H1 (cell line): ENCODE measurements around the gene MBLAC1.

Experiments used
- RFX5 ChIP-seq: IDR thresholded peaks from 2 replicates; pipeline ENCODE4 v1.6.1; 2011; ENCODE audit warnings: low read depth, low read length, improper control_type of control experiment, borderline replicate concordance
- TF ChIP-seq, protein P1 (sequence below), 3 experiments: IDR thresholded peaks; 1 replicate in 2 of 3; 2 replicates in 1 of 3; pipeline versions ENCODE4 v1.5.1 to v1.6.1; 2011; ENCODE audit warnings: low read length in 3 of 3, mild to moderate bottlenecking in 3 of 3, inconsistent platforms in 2 of 3, low read depth in 1 of 3, moderate library complexity in 1 of 3; ENCODE audit not compliant: insufficient read depth in 1 of 3; ENCODE audit errors: control extremely low read depth in 1 of 3

DNA sequence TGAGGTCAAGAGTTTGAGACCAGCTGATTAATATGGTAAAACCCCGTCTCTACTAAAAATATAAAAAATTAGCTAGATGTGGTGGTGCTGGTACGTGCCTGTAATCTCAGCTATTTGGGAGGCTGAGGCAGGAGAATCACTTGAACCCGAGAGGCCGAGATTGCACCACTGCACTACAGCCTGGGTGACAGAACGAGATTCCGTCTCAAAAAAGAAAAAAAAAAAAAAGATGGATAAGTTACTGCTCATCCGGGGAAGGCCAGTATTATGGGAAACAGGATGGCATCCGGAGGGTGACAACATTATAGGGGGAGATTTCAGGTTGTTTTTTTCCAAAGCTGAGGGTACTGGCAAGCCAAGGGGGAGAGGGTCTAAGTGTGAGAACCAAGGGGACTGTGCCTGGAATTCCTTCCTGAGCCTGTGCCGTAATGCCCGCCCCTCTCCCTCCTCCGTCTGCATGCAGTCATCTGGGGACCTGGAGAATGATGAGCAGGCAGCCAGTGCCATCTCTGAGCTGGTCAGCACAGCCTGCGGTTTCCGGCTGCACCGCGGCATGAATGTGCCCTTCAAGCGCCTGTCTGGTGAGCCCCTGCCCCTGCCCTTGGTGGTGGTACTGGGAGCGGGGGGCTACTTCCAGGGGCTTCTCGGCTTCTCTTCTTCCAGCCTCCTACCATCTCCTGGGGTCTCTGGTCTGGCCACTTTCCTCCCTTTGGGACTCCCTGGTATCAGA, 26.3 kb downstream of the MBLAC1 start:
- no peak for TF ChIP-seq RFX5
- TF ChIP-seq, protein P1, sequence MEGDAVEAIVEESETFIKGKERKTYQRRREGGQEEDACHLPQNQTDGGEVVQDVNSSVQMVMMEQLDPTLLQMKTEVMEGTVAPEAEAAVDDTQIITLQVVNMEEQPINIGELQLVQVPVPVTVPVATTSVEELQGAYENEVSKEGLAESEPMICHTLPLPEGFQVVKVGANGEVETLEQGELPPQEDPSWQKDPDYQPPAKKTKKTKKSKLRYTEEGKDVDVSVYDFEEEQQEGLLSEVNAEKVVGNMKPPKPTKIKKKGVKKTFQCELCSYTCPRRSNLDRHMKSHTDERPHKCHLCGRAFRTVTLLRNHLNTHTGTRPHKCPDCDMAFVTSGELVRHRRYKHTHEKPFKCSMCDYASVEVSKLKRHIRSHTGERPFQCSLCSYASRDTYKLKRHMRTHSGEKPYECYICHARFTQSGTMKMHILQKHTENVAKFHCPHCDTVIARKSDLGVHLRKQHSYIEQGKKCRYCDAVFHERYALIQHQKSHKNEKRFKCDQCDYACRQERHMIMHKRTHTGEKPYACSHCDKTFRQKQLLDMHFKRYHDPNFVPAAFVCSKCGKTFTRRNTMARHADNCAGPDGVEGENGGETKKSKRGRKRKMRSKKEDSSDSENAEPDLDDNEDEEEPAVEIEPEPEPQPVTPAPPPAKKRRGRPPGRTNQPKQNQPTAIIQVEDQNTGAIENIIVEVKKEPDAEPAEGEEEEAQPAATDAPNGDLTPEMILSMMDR (IDR thresholded peaks at IDR 0.05; ENCODE audit: control extremely low read depth in 1 of 3, insufficient read depth in 1 of 3, low read depth in 1 of 3, low read length in 3 of 3), result no peak
